A673 (cell line): ENCODE data around the gene POU6F1. TPM values are rescaled to one million over a fixed set of nuclear protein-coding genes. Genes with fewer than 3 reads are reported as not detected.
"Not testable (repeated sequence)": the region's sequence is repeated elsewhere in the genome, so short reads cannot be mapped to it uniquely, and the experiment has no call there.

Source experiments
- BruUV-seq: library from RNA; stranded (reverse); fragments of 400-500 nt; replicated peaks from 2 replicates; lab custom pipeline; 2021; lab: Mats Ljungman, UMichigan
- CTCF ChIA-PET: fragments of 300-600 bp; sonication (Branson Sonifier 250); formaldehyde crosslinking; loops from one replicate; lab custom pipeline; 2022; ENCODE audit warnings: antibody characterized with exemption; lab: Charles Lee
- POLR2A ChIA-PET: fragments of 300-600 bp; sonication (Branson Sonifier 250); formaldehyde crosslinking; loops from one replicate; lab custom pipeline; 2022; ENCODE audit warnings: antibody characterized with exemption; ENCODE audit not compliant: low non-redundant PET; lab: Charles Lee
- DNase-seq: peaks from one replicate; pipeline ENCODE4 v3.0.0-alpha.2; 2015; ENCODE audit warnings: low spot score
- H3K27ac ChIP-seq: fragments of 200-600 bp; sonication (generic); 2 replicates; pipeline ENCODE4 v1.5.1; 2016; ENCODE audit warnings: mixed run types, low read depth, mild to moderate bottlenecking, mixed read lengths, antibody characterized with exemption, low read length; ENCODE audit not compliant: poor library complexity, severe bottlenecking
- H3K27me3 ChIP-seq: fragments of 200-600 bp; sonication (generic); replicated peaks from 2 replicates; pipeline ENCODE4 v1.6.1; 2017; ENCODE audit warnings: mixed run types, low read depth, mild to moderate bottlenecking, mixed read lengths, antibody characterized with exemption, low read length; ENCODE audit not compliant: insufficient read depth, poor library complexity
- H3K36me3 ChIP-seq: fragments of 200-600 bp; sonication (generic); 2 replicates; pipeline ENCODE4 v1.6.1; 2016; ENCODE audit warnings: mixed run types, mild to moderate bottlenecking, mixed read lengths, antibody characterized with exemption, low read length; ENCODE audit not compliant: insufficient read depth, poor library complexity, severe bottlenecking
- H3K4me1 ChIP-seq: fragments of 200-600 bp; sonication (generic); 2 replicates; pipeline ENCODE4 v1.6.1; 2017; ENCODE audit warnings: mixed run types, mild to moderate bottlenecking, mixed read lengths, antibody characterized with exemption, low read length; ENCODE audit not compliant: insufficient read depth, poor library complexity, severe bottlenecking
- H3K4me3 ChIP-seq: fragments of 200-600 bp; sonication (generic); 2 replicates; pipeline ENCODE4 v1.5.1; 2016; ENCODE audit warnings: low read depth, mixed run types, mild to moderate bottlenecking, mixed read lengths, low read length; ENCODE audit not compliant: poor library complexity, severe bottlenecking
- H3K9me3 ChIP-seq: fragments of 200-600 bp; sonication (generic); 2 replicates; pipeline ENCODE4 v1.6.1; 2016; ENCODE audit warnings: mixed run types, low read depth, mild to moderate bottlenecking, mixed read lengths, antibody characterized with exemption, low read length; ENCODE audit not compliant: poor library complexity, severe bottlenecking
- CTCF ChIP-seq: fragments of 300-800, 200-600 bp; sonication (generic); conservative IDR thresholded peaks from 2 replicates; pipeline ENCODE4 v1.5.1; 2017; ENCODE audit warnings: low read depth, mild to moderate bottlenecking, antibody characterized with exemption, low read length, moderate library complexity, mixed read lengths
- EZH2 ChIP-seq: fragments of 200-600 bp; sonication (generic); IDR thresholded peaks from 2 replicates; pipeline ENCODE4 v1.6.1; 2017; ENCODE audit warnings: borderline replicate concordance, low read depth, mild to moderate bottlenecking, mixed read lengths, antibody characterized with exemption, low read length; ENCODE audit not compliant: poor library complexity, severe bottlenecking
- intact Hi-C: fragments of 100-400 bp; cut with micrococcal nuclease; formaldehyde crosslinking; loops from one replicate; pipeline ENCODE4 v1.10.0; 2022; ENCODE audit not compliant: unreplicated experiment
- total RNA-seq: library from RNA; stranded (reverse); gene quantifications from 2 replicates; pipeline ENCODE4 v1.2.3, GENCODE V29; 2021

The POU6F1 gene
- total RNA-seq, 1 experiment from 2014 or later: 13.6 TPM

- POLR2A ChIA-PET: no interaction called here
- no peak for DNase-seq
These were observed 7.4 kb upstream of the POU6F1 start for GRCh38 chr12:51225234-51225633.

GRCh38 chr12:51224625-51225024 lies 6.8 kb upstream of the POU6F1 start:
- no peaks in the 10 kb centered on the region for H3K36me3 ChIP-seq

More at GRCh38 chr12:51225234-51225633, 7.4 kb upstream of the POU6F1 start:
- CTCF ChIA-PET: no interaction called here
- H3K4me1 ChIP-seq: peaks cover 10% of the 10 kb centered on the region
- H3K27ac ChIP-seq: no peak overlapping the region
- H3K4me3 ChIP-seq: no peak overlapping the region
- no peaks in the 10 kb centered on the region for H3K9me3 ChIP-seq
- intact Hi-C loops: no loop called here
- H3K36me3 ChIP-seq: no peaks in the 10 kb centered on the region
- no peak for TF ChIP-seq CTCF
- no peak for TF ChIP-seq EZH2
- no TSS peak for BruUV-seq
- no peaks in the 10 kb centered on the region for H3K27me3 ChIP-seq

GRCh38 chr12:51222461-51222860 lies 4.6 kb upstream of the POU6F1 start:
- intact Hi-C loops: no loop called here
- H3K9me3 ChIP-seq: no peaks in the 10 kb centered on the region
- H3K4me1 ChIP-seq: peaks cover 17% of the 10 kb centered on the region
- POLR2A ChIA-PET: no interaction called here
- H3K4me3 ChIP-seq: no peak overlapping the region
- no peak for DNase-seq
- H3K27ac ChIP-seq: no peak overlapping the region
- H3K36me3 ChIP-seq: no peaks in the 10 kb centered on the region
- H3K27me3 ChIP-seq: no peaks in the 10 kb centered on the region
- no peak for TF ChIP-seq CTCF
- no peak for TF ChIP-seq EZH2
- CTCF ChIA-PET: no interaction called here
- BruUV-seq: no TSS peak

More at GRCh38 chr12:51224625-51225024, 6.8 kb upstream of the POU6F1 start:
- no peak overlapping the region for H3K27ac ChIP-seq
- ChIA-PET POLR2A (no interaction called here), CTCF (no interaction called here)
- intact Hi-C loops: no loop called here
- peaks cover 10% of the 10 kb centered on the region for H3K4me1 ChIP-seq
- no peaks in the 10 kb centered on the region for H3K9me3 ChIP-seq
- DNase-seq: no peak
- TF ChIP-seq EZH2: no peak
- TF ChIP-seq CTCF: no peak
- BruUV-seq: no TSS peak
- H3K4me3 ChIP-seq: no peak overlapping the region
- H3K27me3 ChIP-seq: no peaks in the 10 kb centered on the region

DNA sequence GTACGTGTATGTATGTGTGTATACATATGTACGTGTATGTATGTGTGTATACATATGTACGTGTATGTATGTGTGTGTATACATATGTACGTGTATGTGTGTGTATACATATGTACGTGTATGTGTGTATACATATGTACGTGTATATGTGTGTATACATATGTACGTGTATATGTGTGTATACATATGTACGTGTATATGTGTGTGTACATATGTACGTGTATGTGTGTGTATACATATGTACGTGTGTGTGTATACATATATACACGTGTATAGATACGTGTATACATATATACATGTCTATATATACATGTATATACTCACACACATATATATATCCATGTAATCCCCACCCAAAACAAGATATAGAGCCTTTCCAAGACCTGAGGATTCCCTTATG lies 2.0 kb upstream of the POU6F1 start:
- H3K27ac ChIP-seq, DNase-seq, H3K36me3 ChIP-seq, H3K4me1 ChIP-seq, intact Hi-C loops, POLR2A ChIA-PET, BruUV-seq, H3K4me3 ChIP-seq, H3K27me3 ChIP-seq, H3K9me3 ChIP-seq, CTCF ChIA-PET: not testable (repeated sequence)
